HG03108 (cell line): ENCODE measurements around the gene LIPH.
"Not testable (repeated sequence)": the region's sequence is repeated elsewhere in the genome, so short reads cannot be mapped to it uniquely, and the experiment has no call there.

ENCODE experiments used
- ATAC-seq: cut with Tn5 transposase; IDR thresholded peaks from one replicate; pipeline ENCODE4 v1.9.1; 2021; ENCODE audit warnings: moderate library complexity; ENCODE audit not compliant: unreplicated experiment

Gene LIPH

DNA sequence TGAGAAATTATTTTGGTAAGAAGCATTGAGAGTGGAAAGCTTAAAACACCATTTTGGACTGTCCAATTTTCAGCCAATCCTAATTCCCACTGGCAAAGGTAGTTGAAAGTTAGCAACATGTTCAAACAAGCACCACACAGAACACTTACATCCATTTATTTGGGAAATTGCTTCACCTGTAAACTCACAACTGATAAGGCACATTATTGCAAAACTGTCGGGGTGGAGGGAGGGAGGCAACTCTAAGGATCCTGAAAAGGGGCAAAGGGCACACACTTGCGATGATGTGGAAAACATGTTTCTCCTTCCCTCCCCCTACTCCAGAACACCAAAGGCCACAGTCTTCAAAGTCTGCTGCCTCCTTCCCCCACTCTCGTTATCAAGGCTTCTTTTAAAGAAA is 62.9 kb downstream of the LIPH start:
- ATAC-seq, result no peak

DNA sequence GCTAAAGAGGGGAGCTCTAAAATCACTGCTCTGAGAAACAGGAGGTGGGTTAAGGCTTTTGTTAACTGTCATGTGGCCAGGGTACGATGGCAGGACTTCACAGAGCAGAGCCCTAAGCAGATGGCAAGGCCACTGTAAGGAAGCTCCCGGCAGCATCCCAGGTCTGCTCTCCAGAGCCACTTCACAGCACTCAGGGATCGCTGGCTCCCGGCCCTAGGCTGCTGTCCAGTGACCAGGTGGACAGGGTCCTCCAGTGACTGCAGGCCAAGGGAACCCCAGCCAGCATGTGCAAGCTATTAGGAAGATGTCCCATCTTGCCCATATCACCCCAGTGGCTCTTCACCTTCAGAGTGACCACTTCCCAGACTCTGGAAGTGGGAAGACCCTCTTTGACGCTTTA is 63.9 kb downstream of the LIPH start:
- ATAC-seq, result no peak

DNA sequence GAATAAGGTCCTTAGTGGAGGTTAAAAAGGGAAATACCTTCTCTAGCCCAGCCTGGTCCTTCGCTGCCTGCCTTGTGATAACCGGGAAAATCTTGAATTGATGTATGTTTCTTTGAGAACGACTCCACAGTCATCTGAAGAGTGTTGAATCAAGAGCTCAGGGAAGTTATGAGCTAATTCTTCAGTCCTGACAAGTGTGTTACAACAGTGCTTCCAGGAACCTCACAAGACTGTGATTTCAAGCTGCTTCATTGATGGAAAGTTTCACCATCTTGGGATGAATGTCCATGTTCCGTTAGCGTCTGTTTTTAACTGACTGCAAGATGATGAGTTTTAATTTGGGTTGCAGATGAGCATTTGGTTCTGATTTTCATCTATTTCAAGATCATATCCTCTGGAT is 66.0 kb downstream of the LIPH start:
- no peak for ATAC-seq

DNA sequence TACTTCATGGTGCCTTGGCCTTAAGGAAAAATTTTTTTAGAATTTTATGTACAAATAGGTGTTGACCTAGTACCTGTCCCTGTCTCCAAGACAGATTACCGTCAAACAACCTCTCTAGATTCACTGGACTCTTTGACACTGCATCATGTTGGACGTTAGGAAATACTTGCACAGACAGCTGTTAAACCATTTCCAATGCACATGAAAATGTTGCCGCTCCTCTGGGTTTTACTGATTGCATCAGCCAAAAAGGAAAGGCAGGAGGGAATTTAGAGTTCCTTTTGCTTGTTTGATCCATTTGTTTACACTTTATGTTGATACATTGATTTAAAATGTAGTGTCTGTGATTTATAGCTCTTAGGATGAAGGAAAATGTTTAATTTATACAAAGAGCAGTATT is 68.1 kb downstream of the LIPH start:
- no peak for ATAC-seq

DNA sequence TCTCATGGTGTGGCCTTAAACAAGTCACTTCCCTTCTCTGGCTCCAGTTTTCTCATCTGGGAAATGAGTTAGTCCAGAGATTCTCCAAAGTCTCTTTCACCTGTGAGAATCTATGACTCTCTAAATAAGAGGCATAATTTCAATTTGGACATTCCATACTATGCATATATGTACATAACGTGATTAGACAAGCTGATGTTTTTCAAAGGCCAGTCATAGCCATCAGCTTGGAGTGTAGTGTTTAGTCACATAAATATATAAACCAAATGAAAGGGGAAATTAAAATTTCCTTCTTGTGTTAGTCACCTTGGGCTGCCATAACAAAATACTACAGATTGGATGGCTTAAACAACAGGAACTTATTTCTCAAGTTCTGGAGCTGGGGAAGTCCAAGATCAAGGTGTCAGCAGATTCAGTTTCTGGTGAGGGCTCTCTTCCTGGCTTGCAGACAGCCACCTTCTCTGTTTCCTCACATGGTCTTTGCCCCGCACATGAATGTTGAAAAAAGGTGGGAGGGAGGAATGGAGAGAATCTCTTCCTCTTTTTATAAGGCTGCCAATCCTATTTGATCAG is 72.9 kb downstream of the LIPH start:
- ATAC-seq, result no peak

DNA sequence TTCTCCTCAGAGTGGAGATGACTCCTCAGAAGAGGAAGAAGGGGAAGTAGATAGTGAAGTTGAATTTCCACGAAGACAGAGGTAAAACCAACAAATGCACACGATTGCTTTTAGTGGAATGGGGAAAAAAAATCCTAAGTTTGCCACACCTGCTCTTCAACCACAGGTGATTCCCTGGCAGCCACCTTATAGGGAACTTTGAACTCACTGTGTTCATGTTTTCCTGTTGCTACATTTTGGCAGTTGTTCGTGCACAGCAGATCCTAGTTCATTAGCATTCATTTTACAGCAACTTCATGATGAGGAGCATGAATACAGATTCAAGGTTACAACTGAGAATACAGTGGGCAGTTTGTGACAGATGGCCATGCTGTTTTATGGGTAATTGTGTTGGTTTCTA is 75.1 kb downstream of the LIPH start:
- no peak for ATAC-seq

DNA sequence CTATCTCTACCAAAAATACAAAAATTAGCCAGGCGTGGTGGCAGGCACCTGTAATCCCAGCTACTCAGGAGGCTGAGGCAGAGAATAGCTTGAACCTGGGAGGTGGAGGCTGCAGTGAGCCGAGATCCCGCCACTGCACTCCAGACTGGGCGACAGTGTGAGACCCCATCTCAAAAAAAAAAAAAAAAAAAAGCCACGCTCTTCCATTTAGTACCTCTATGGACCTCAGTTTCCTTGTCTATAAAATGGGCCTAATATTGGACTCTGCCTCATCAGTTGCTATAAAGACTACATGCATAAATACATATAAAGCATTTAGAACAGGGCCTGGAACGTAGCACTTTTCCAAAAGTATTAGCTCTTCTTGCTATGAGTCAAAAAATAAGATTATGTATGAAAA is 77.5 kb downstream of the LIPH start:
- not testable (repeated sequence) for ATAC-seq

DNA sequence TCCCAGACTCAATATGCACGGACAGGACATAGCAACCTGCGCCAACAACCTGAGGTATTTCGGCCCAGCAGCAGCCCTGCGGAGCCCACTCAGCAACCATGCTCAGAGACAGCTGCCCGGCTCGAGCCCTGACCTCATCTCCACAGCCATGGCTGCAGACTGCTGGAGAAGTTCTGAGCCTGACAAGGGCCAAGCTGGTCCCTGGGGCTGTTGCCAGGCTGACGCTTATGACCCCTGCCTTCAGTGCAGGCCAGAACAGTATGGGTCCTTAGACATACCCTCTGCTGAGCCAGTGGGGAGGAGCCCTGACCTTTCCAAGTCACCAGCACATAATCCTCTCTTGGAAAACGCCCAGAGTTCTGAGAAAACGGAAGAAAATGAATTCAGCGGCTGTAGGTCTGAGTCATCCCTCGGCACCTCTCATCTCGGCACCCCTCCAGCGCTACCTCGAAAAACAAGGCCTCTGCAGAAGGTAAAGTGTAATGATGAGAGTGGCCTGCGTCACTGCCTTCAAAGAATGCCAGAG is 79.0 kb downstream of the LIPH start:
- no peak for ATAC-seq

DNA sequence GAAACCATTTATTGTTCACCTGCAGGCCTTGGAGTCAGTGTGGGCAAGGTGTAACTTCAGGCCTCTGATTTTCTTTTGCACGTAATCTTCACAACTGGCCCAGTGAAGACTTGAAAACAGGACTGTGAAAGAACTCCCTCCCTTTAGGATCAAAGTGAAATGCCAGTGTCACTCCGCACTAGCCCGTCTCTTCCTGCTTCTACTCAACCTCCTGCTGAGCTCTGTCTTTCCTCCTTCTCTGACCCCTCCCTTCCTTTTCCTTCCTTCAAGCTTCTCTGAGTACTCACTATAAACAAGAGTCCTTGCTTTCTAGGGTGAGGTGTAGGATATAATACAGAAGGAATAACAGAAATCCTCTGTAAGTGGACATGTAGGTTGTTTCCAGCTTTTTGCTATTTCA is 82.1 kb downstream of the LIPH start:
- ATAC-seq, result no peak

DNA sequence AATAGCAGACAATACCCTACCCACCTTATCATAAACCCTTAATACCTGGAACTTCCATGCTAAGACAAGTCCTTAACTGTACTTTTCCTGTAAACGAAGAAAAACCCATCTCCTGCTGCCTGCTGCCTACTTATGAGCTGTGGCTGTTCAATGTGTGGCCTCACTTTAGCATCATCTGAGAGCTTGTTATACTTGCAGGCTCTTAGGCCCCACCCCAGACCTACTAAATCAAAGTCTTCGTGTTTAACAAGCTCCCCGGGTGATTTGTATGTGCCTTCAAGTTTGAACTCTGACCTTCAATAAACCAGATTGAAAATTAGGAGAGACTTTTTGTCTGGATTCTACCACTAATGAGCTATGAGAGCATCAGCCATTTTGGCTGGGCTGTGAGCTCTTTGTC is 82.8 kb downstream of the LIPH start:
- no peak for ATAC-seq

DNA sequence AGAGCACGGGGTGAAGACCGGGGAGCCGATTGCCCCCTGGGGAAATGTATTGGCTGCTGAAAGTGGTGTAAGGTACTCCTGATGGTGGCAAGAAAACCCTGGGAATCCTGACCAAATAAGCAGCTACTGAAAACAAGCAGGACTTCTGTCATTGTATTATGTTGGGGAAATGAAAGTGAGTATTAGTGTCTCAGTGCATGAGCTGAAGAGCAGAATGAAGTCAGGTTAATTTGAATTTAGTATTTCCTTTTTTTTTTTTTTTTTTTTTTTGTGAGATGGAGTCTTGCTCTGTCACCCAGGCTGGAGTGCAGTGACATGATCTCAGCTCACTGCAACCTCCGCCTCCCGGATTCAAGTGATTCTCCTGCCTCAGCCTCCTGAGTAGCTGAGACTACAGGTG is 86.3 kb downstream of the LIPH start:
- not testable (repeated sequence) for ATAC-seq

DNA sequence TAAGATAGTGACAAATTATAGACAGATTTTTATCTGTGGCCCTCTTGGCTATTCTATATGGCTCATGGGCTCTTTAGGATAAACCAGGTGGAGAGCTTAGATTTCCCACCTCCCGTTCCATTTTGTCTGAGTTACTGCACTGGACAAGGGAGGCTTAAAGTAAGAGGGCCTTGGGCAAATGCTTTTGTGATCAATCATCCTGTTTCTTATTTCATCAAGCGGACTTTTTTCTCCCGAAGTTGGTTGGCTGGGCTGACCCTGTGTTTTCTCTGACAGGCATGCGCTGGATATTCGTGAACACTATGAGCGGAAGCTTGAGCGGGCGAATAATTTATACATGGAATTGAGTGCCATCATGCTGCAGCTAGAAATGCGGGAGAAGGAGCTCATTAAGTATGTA is 86.9 kb downstream of the LIPH start:
- no peak for ATAC-seq

DNA sequence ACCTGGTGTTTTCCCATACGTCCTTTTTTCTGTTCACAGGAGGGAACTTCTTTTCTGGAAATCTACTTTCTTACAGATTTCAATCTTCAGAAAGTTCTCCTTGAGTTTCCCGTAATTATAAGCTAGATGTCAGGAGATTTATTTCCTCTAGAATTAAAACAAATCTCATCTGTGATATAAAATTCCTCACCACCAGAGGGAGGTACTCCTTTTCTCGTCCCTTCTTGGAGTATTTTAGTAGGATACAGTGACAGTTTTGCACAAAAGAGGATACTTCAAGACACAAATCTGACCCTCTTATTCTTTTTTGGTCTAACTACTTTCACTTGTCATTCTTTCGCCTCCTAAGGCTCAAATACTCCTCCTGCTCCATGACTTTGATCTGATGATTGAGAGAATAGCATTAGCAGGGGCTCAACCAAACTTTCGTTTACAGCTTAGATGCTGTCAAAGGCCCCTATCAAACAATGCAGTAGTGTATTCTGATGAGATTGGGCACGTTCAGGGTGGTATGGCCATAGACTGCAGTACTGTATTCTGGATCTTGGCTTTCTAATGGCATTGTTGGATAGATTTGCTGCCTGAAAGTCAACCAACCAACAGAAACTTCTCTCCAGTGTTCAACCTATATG is 91.6 kb downstream of the LIPH start:
- ATAC-seq, result no peak

DNA sequence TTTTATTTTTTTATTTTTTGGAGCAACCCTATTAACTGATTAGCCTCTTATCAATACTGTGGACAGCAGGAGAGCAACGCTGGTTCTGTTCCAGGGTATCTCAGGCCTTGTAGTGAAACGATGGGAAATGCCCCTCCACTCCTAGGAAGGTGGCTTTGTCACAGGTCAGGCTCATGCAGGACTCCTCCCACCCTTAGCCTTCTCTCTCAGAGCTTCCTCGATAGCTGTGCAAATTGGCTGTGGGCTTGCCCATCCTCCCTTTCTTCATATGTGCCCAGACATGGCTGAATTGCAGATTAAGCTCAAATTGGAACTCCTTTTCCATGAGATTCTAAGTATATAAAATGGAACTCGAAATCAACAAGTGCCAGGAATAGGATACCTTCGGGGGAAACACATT is 92.1 kb downstream of the LIPH start:
- no peak for ATAC-seq

DNA sequence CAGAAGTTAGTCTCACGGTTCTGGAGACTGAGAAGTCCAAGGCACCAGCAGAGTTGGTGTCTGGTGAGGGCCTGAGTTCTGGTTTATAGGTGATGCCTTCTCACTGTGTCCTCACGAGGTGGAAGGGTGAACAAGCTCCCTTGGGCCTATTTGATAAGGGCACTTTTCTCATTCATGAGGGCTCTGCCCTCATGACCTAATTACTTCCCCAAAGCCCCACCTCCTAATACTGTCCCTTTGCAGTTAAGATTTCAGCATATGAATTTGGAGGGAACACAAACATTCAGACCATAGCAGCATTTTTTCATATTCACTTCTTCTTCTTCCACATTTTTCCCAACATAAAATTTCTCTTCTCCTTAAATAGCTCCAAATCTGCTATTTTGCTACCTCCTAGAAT is 95.0 kb downstream of the LIPH start:
- no peak for ATAC-seq
